HCT116 (cell line): ENCODE results near the gene TRDN. TPM values are rescaled to one million over a fixed set of nuclear protein-coding genes. Genes with fewer than 3 reads are reported as not detected.

Experiments
- ATAC-seq: fragments of 200-7000 bp; cut with Tn5 transposase; 2 replicates; pipeline ENCODE4 v1.9.1; 2020; ENCODE audit warnings: mild to moderate bottlenecking, moderate library complexity
- BruUV-seq: library from RNA; stranded (reverse); fragments of 400-500 nt; replicated peaks from 2 replicates; lab custom pipeline; 2021; lab: Mats Ljungman, UMichigan
- CTCF ChIA-PET: fragments of 300-600 bp; sonication (Branson Sonifier 250); formaldehyde crosslinking; loops from one replicate; lab custom pipeline; 2021; ENCODE audit warnings: antibody characterized with exemption; lab: Charles Lee
- POLR2A ChIA-PET: fragments of 300-600, 350-600 bp; sonication (Branson Sonifier 250); formaldehyde crosslinking; loops from one replicate; lab custom pipeline; 2021; ENCODE audit warnings: antibody characterized with exemption; lab: Charles Lee
- RAD21 ChIA-PET, 2 experiments: fragments of 300-600 bp; sonication (Branson Sonifier 250); formaldehyde crosslinking; loops; one replicate each; lab custom pipeline; 2023; ENCODE audit warnings: low total read pairs in 2 of 2; ENCODE audit not compliant: uncharacterized antibody in 2 of 2, unreplicated experiment in 2 of 2, low non-redundant PET in 1 of 2; lab: Charles Lee
- DNase-seq: peaks from one replicate; pipeline ENCODE4 v3.0.0-alpha.2; 2010; ENCODE audit warnings: low read depth, low spot score
- H2AFZ ChIP-seq: fragments of 200-600 bp; shearing (Covaris generic), sonication (generic); 2 replicates; pipeline ENCODE4 v1.6.1; 2017; ENCODE audit warnings: low read depth, mixed run types, mixed read lengths, antibody characterized with exemption, low read length; ENCODE audit not compliant: poor library complexity, severe bottlenecking
- H3K27ac ChIP-seq: 2 replicates; pipeline ENCODE4 v1.5.1; 2012; ENCODE audit warnings: low read depth, low read length
- H3K27me3 ChIP-seq: fragments of 200-600 bp; sonication (generic); 2 replicates; pipeline ENCODE4 v1.6.1; 2016; ENCODE audit warnings: mixed run types, low read length, mixed read lengths; ENCODE audit not compliant: insufficient read depth
- H3K36me3 ChIP-seq, 2 experiments: fragments of 200-500 bp in 1 of 2; fragments of 200-600 bp in 1 of 2; sonication (Bioruptor generic) in 1 of 2; sonication (generic) in 1 of 2; 2 replicates each; pipeline versions ENCODE4 v1.5.1 to v1.6.1; 2014 to 2016; ENCODE audit warnings: low read length in 2 of 2, inconsistent platforms in 1 of 2, mixed read lengths in 1 of 2, mixed run types in 1 of 2; ENCODE audit not compliant: insufficient read depth in 2 of 2, control insufficient read depth in 1 of 2
- H3K4me1 ChIP-seq, 2 experiments: fragments of 200-600 bp in 1 of 2; sonication (generic) in 1 of 2; 2 replicates each; pipeline versions ENCODE4 v1.5.1 to v1.6.1; 2012 to 2017; ENCODE audit warnings: low read length in 2 of 2, inconsistent platforms in 1 of 2, mild to moderate bottlenecking in 1 of 2, mixed read lengths in 1 of 2, mixed run types in 1 of 2, moderate library complexity in 1 of 2; ENCODE audit not compliant: insufficient read depth in 2 of 2, control insufficient read depth in 1 of 2
- H3K4me2 ChIP-seq: fragments of 200-600 bp; sonication (generic); 2 replicates; pipeline ENCODE4 v1.6.1; 2017; ENCODE audit warnings: mixed run types, low read length, mixed read lengths
- H3K4me3 ChIP-seq, 2 experiments: fragments of 200-600 bp in 1 of 2; sonication (generic) in 1 of 2; replicated peaks in 1 of 2; 2 replicates each; pipeline ENCODE4 v1.5.1; 2011 to 2016; ENCODE audit warnings: low read length in 2 of 2, control low read depth in 1 of 2, low read depth in 1 of 2, mild to moderate bottlenecking in 1 of 2, mixed read lengths in 1 of 2, mixed run types in 1 of 2
- H3K79me2 ChIP-seq: fragments of 200-600 bp; sonication (generic); 2 replicates; pipeline ENCODE4 v1.6.1; 2017; ENCODE audit warnings: mild to moderate bottlenecking, mixed run types, low read length, moderate library complexity, mixed read lengths; ENCODE audit not compliant: insufficient read depth
- H3K9ac ChIP-seq: fragments of 200-600 bp; sonication (generic); 2 replicates; pipeline ENCODE4 v1.6.1; 2016; ENCODE audit warnings: low read length, mixed read lengths
- H3K9me2 ChIP-seq: fragments of 200-600 bp; sonication (generic), shearing (Covaris generic); 2 replicates; pipeline ENCODE4 v1.6.1; 2017; ENCODE audit warnings: mixed run types, mild to moderate bottlenecking, moderate library complexity; ENCODE audit not compliant: insufficient read depth
- H3K9me3 ChIP-seq, 2 experiments: fragments of 200-500 bp in 1 of 2; fragments of 200-600 bp in 1 of 2; sonication (Bioruptor generic) in 1 of 2; sonication (generic) in 1 of 2; 2 replicates each; pipeline ENCODE4 v1.6.1; 2014 to 2017; ENCODE audit warnings: low read length in 2 of 2, mixed read lengths in 2 of 2, inconsistent platforms in 1 of 2, low read depth in 1 of 2, mild to moderate bottlenecking in 1 of 2, mixed run types in 1 of 2, moderate library complexity in 1 of 2; ENCODE audit not compliant: control insufficient read depth in 1 of 2, insufficient read depth in 1 of 2
- H4K20me1 ChIP-seq: fragments of 200-600 bp; sonication (generic), shearing (Covaris generic); 2 replicates; pipeline ENCODE4 v1.6.1; 2017; ENCODE audit warnings: mixed run types, mild to moderate bottlenecking, moderate library complexity; ENCODE audit not compliant: insufficient read depth
- ATF3 ChIP-seq: IDR thresholded peaks from 2 replicates; pipeline ENCODE4 v1.6.1; 2012
- CBX3 ChIP-seq: IDR thresholded peaks from 2 replicates; pipeline ENCODE4 v1.6.1; 2012; ENCODE audit warnings: low read depth
- CTCF ChIP-seq, 3 experiments: fragments of 200-600 bp in 1 of 3; sonication (generic) in 1 of 3; IDR thresholded peaks in 2 of 3; conservative IDR thresholded peaks in 1 of 3; 2 replicates each; pipeline ENCODE4 v1.5.1; 2012 to 2017; ENCODE audit warnings: low read depth in 2 of 3, low read length in 2 of 3, antibody characterized with exemption in 1 of 3, borderline replicate concordance in 1 of 3, control low read depth in 1 of 3, mild to moderate bottlenecking in 1 of 3, mixed read lengths in 1 of 3, mixed run types in 1 of 3, moderate library complexity in 1 of 3; ENCODE audit not compliant: insufficient read depth in 1 of 3
- EZH2phosphoT487 ChIP-seq: fragments of 200-600 bp; IDR thresholded peaks from 2 replicates; pipeline ENCODE4 v1.6.1; 2018; ENCODE audit warnings: antibody characterized with exemption, borderline replicate concordance
- POLR2A ChIP-seq: IDR thresholded peaks from 2 replicates; pipeline ENCODE4 v1.7.0; 2011; ENCODE audit warnings: borderline replicate concordance; ENCODE audit not compliant: insufficient read depth, insufficient read length; ENCODE audit errors: extremely low read depth
- REST ChIP-seq: IDR thresholded peaks from 2 replicates; pipeline ENCODE4 v1.6.1; 2012; ENCODE audit warnings: low read depth
- SRF ChIP-seq: IDR thresholded peaks from 2 replicates; pipeline ENCODE4 v1.6.1; 2012; ENCODE audit warnings: low read depth
- TCF7L2 ChIP-seq: IDR thresholded peaks from 2 replicates; pipeline ENCODE4 v1.7.0; 2011; ENCODE audit warnings: borderline replicate concordance, inconsistent platforms; ENCODE audit not compliant: insufficient read depth, insufficient read length; ENCODE audit errors: extremely low read depth
- YY1 ChIP-seq: IDR thresholded peaks from 2 replicates; pipeline ENCODE4 v1.6.1; 2011; ENCODE audit warnings: low read length, low read depth, moderate library complexity, mild to moderate bottlenecking; ENCODE audit not compliant: insufficient replicate concordance; ENCODE audit errors: extremely low read depth
- ZBTB33 ChIP-seq: IDR thresholded peaks from 2 replicates; pipeline ENCODE4 v1.6.1; 2011; ENCODE audit warnings: mild to moderate bottlenecking, low read length, moderate library complexity; ENCODE audit not compliant: insufficient replicate concordance; ENCODE audit errors: extremely low read depth
- ZNF274 ChIP-seq: fragments of 200-500 bp; sonication (Bioruptor generic); IDR thresholded peaks from 2 replicates; pipeline ENCODE4 v1.6.1; 2014; ENCODE audit warnings: mild to moderate bottlenecking, low read depth, low read length, inconsistent platforms
- intact Hi-C: fragments of 100-400 bp; cut with micrococcal nuclease; formaldehyde crosslinking; loops from 2 replicates; pipeline ENCODE4 v1.10.0; 2022
- total RNA-seq: library from RNA; stranded (reverse); gene quantifications from one replicate; pipeline ENCODE4 v1.2.1, GENCODE V29; 2021; ENCODE audit not compliant: unreplicated experiment

TRDN gene
- total RNA-seq, 1 experiment from 2014 or later, result not detected

GRCh38 chr6:123508290-123508689 lies 128.5 kb downstream of the TRDN start:
- ATAC-seq, result no peak
- intact Hi-C loops, result no loop called here
- H3K27me3 ChIP-seq, result 0 out of 2 replicates have a peak, but pooled peaks cover 6% of the 10 kb centered on the region
- POLR2A ChIA-PET, result no interaction called here
- no TSS peak for BruUV-seq
- TF ChIP-seq EZH2phosphoT487, result no peak
- no peak for TF ChIP-seq CBX3
- TF ChIP-seq ZNF274, result no peak
- TF ChIP-seq TCF7L2, result no peak
- TF ChIP-seq ZBTB33, result no peak
- H3K27ac ChIP-seq, result no peak overlapping the region
- no peaks in the 10 kb centered on the region for H3K9me2 ChIP-seq
- no peak overlapping the region for H3K9ac ChIP-seq
- H4K20me1 ChIP-seq, result no peaks in the 10 kb centered on the region
- H3K36me3 ChIP-seq, result no peaks in the 10 kb centered on the region
- no peak for DNase-seq
- no peaks in the 10 kb centered on the region for H3K4me1 ChIP-seq
- RAD21 ChIA-PET, result no interaction called here
- no peak overlapping the region for H2AFZ ChIP-seq
- H3K9me3 ChIP-seq, result no peaks in the 10 kb centered on the region
- no peak overlapping the region for H3K4me3 ChIP-seq
- CTCF ChIA-PET, result no interaction called here
- no peaks in the 10 kb centered on the region for H3K79me2 ChIP-seq
- H3K4me2 ChIP-seq, result no peak overlapping the region

- H3K36me3 ChIP-seq, result no peaks in the 10 kb centered on the region
- no peaks in the 10 kb centered on the region for H4K20me1 ChIP-seq
- no peaks in the 10 kb centered on the region for H3K4me1 ChIP-seq
- H3K9me3 ChIP-seq, result no peaks in the 10 kb centered on the region
- no peak overlapping the region for H3K27ac ChIP-seq
- H3K9ac ChIP-seq, result no peak overlapping the region
- H3K4me3 ChIP-seq, result no peak overlapping the region
- intact Hi-C loops, result no loop called here
- ChIA-PET POLR2A (no interaction called here), RAD21 (no interaction called here), CTCF (no interaction called here)
- BruUV-seq, result no TSS peak
- H2AFZ ChIP-seq, result no peak overlapping the region
- no peak overlapping the region for H3K4me2 ChIP-seq
- DNase-seq, result no peak
- no peak for ATAC-seq
- H3K9me2 ChIP-seq, result no peaks in the 10 kb centered on the region
- H3K79me2 ChIP-seq, result no peaks in the 10 kb centered on the region
- H3K27me3 ChIP-seq, result 0 out of 2 replicates have a peak, but pooled peaks cover 6% of the 10 kb centered on the region
- TF ChIP-seq ZNF274, result no peak
- no peak for TF ChIP-seq SRF
- no peak for TF ChIP-seq CBX3
- no peak for TF ChIP-seq ATF3
- TF ChIP-seq POLR2A, result no peak
- no peak for TF ChIP-seq CTCF (IDR thresholded peaks at IDR 0.05 in 2 of 3, conservative IDR thresholded peaks at IDR 0.05 in 1 of 3; ENCODE audit: borderline replicate concordance in 1 of 3, insufficient read depth in 1 of 3, low read depth in 2 of 3, low read length in 2 of 3)
- no peak for TF ChIP-seq EZH2phosphoT487
- TF ChIP-seq YY1, result no peak
- no peak for TF ChIP-seq REST
Observed at GRCh38 chr6:123507582-123507981, 129.2 kb downstream of the TRDN start.
